BLaER1 (cell line): Measurements from ENCODE around the gene KIAA0930.
"Not testable (repeated sequence)": the region's sequence is repeated elsewhere in the genome, so short reads cannot be mapped to it uniquely, and the experiment has no call there.

Experiments used
- H3K27ac ChIP-seq: shearing (Covaris generic); formaldehyde crosslinking; 2 replicates; pipeline ENCODE4 v1.8.1; 2022
- H3K27me3 ChIP-seq: shearing (Covaris generic); formaldehyde crosslinking; 2 replicates; pipeline ENCODE4 v1.8.1; 2022
- H3K36me3 ChIP-seq: shearing (Covaris generic); formaldehyde crosslinking; 2 replicates; pipeline ENCODE4 v1.8.1; 2022
- H3K4me1 ChIP-seq: shearing (Covaris generic); formaldehyde crosslinking; 2 replicates; pipeline ENCODE4 v1.8.1; 2022
- H3K4me2 ChIP-seq: shearing (Covaris generic); formaldehyde crosslinking; 2 replicates; pipeline ENCODE4 v1.8.1; 2022
- H3K4me3 ChIP-seq: shearing (Covaris generic); formaldehyde crosslinking; 2 replicates; pipeline ENCODE4 v1.8.1; 2022
- H3K9ac ChIP-seq: shearing (Covaris generic); formaldehyde crosslinking; 2 replicates; pipeline ENCODE4 v1.8.1; 2022
- H3K9me3 ChIP-seq: shearing (Covaris generic); formaldehyde crosslinking; 2 replicates; pipeline ENCODE4 v1.8.1; 2022
- H4K20me1 ChIP-seq: shearing (Covaris generic); formaldehyde crosslinking; 2 replicates; pipeline ENCODE4 v1.8.1; 2022
- Cebpa-rat ChIP-seq: shearing (Covaris generic); IDR thresholded peaks from 2 replicates; pipeline ENCODE4 v1.8.1; 2022

Gene KIAA0930

GRCh38 chr22:45196926-45197605, 43.6 kb downstream of the KIAA0930 start:
- peaks cover 64% of the 10 kb centered on the region for H4K20me1 ChIP-seq
- TF ChIP-seq Cebpa-rat: no peak
- H3K9ac ChIP-seq: no peak overlapping the region
- H3K4me1 ChIP-seq: peaks cover 13% of the 10 kb centered on the region
- H3K36me3 ChIP-seq: peaks cover 82% of the 10 kb centered on the region
- H3K4me3 ChIP-seq: no peak overlapping the region
- H3K9me3 ChIP-seq: no peaks in the 10 kb centered on the region
- no peak overlapping the region for H3K4me2 ChIP-seq
- H3K27ac ChIP-seq: no peak overlapping the region
- no peaks in the 10 kb centered on the region for H3K27me3 ChIP-seq

- Histone ChIP-seq H3K9me3 (no peaks in the 10 kb centered on the region), H3K4me2 (no peak overlapping the region), H4K20me1 (peaks cover 56% of the 10 kb centered on the region), H3K27ac (no peak overlapping the region), H3K9ac (no peak overlapping the region), H3K27me3 (no peaks in the 10 kb centered on the region), H3K36me3 (peaks cover 80% of the 10 kb centered on the region), H3K4me1 (peaks cover 6% of the 10 kb centered on the region), H3K4me3 (no peak overlapping the region)
- no peak for TF ChIP-seq Cebpa-rat
These were observed 44.4 kb downstream of the KIAA0930 start for GRCh38 chr22:45196308-45196707.

- Histone ChIP-seq H4K20me1 (peaks cover 49% of the 10 kb centered on the region), H3K36me3 (peaks cover 77% of the 10 kb centered on the region), H3K27ac (no peak overlapping the region), H3K4me3 (no peak overlapping the region), H3K4me1 (no peaks in the 10 kb centered on the region), H3K4me2 (no peak overlapping the region), H3K27me3 (no peaks in the 10 kb centered on the region), H3K9ac (no peak overlapping the region), H3K9me3 (no peaks in the 10 kb centered on the region)
- TF ChIP-seq Cebpa-rat: no peak
These were observed 45.1 kb downstream of the KIAA0930 start for GRCh38 chr22:45195616-45196015.

GRCh38 chr22:45194686-45195085, 46.0 kb downstream of the KIAA0930 start:
- H3K27me3 ChIP-seq: no peaks in the 10 kb centered on the region
- H3K4me1 ChIP-seq: no peaks in the 10 kb centered on the region
- no peak overlapping the region for H3K27ac ChIP-seq
- peaks cover 72% of the 10 kb centered on the region for H3K36me3 ChIP-seq
- TF ChIP-seq Cebpa-rat: no peak
- no peak overlapping the region for H3K4me3 ChIP-seq
- H3K9me3 ChIP-seq: no peaks in the 10 kb centered on the region
- H4K20me1 ChIP-seq: peaks cover 45% of the 10 kb centered on the region
- H3K4me2 ChIP-seq: no peak overlapping the region
- H3K9ac ChIP-seq: no peak overlapping the region

GRCh38 chr22:45192701-45193187, 48.0 kb downstream of the KIAA0930 start:
- peaks cover 71% of the 10 kb centered on the region for H3K36me3 ChIP-seq
- H3K4me1 ChIP-seq: no peaks in the 10 kb centered on the region
- H3K4me3 ChIP-seq: no peak overlapping the region
- H4K20me1 ChIP-seq: peaks cover 49% of the 10 kb centered on the region
- H3K9me3 ChIP-seq: no peaks in the 10 kb centered on the region
- no peak for TF ChIP-seq Cebpa-rat
- H3K4me2 ChIP-seq: no peak overlapping the region
- H3K27me3 ChIP-seq: no peaks in the 10 kb centered on the region
- H3K27ac ChIP-seq: no peak overlapping the region; the same call in 1 of the 2 replicates
- H3K9ac ChIP-seq: no peak overlapping the region

GRCh38 chr22:45191746-45192145, 48.9 kb downstream of the KIAA0930 start:
- Histone ChIP-seq H4K20me1 (peaks cover 57% of the 10 kb centered on the region), H3K36me3 (peaks cover 67% of the 10 kb centered on the region)
- H3K4me3 ChIP-seq, H3K27ac ChIP-seq, H3K9me3 ChIP-seq, H3K9ac ChIP-seq, H3K27me3 ChIP-seq, H3K4me1 ChIP-seq, H3K4me2 ChIP-seq: not testable (repeated sequence)

- Histone ChIP-seq H3K9me3 (no peaks in the 10 kb centered on the region), H3K27ac (no peak overlapping the region), H4K20me1 (peaks cover 62% of the 10 kb centered on the region), H3K4me1 (peaks cover 7% of the 10 kb centered on the region; the same call in 1 of the 2 replicates), H3K36me3 (peaks cover 65% of the 10 kb centered on the region), H3K27me3 (no peaks in the 10 kb centered on the region), H3K4me3 (no peak overlapping the region), H3K9ac (no peak overlapping the region), H3K4me2 (no peak overlapping the region)
- TF ChIP-seq Cebpa-rat: no peak
These were observed 50.4 kb downstream of the KIAA0930 start for GRCh38 chr22:45190202-45190872.

GRCh38 chr22:45188779-45189178, 51.9 kb downstream of the KIAA0930 start:
- Histone ChIP-seq H4K20me1 (peaks cover 76% of the 10 kb centered on the region), H3K4me2 (no peak overlapping the region), H3K4me3 (no peak overlapping the region), H3K27me3 (no peaks in the 10 kb centered on the region), H3K36me3 (peaks cover 70% of the 10 kb centered on the region), H3K9me3 (no peaks in the 10 kb centered on the region), H3K4me1 (peaks cover 7% of the 10 kb centered on the region; the same call in 1 of the 2 replicates), H3K27ac (no peak overlapping the region), H3K9ac (no peak overlapping the region)
- no peak for TF ChIP-seq Cebpa-rat

- H3K4me3 ChIP-seq: no peak overlapping the region
- H3K27me3 ChIP-seq: no peaks in the 10 kb centered on the region
- H3K4me1 ChIP-seq: peaks cover 7% of the 10 kb centered on the region; the same call in 1 of the 2 replicates
- H3K9ac ChIP-seq: no peak overlapping the region
- no peak overlapping the region for H3K4me2 ChIP-seq
- peaks cover 76% of the 10 kb centered on the region for H4K20me1 ChIP-seq
- no peak overlapping the region for H3K27ac ChIP-seq
- TF ChIP-seq Cebpa-rat: no peak
- H3K36me3 ChIP-seq: peaks cover 77% of the 10 kb centered on the region
- H3K9me3 ChIP-seq: no peaks in the 10 kb centered on the region
These were observed 52.8 kb downstream of the KIAA0930 start for GRCh38 chr22:45187891-45188290.
